ENCODE data around the gene EXOSC10.

EXOSC10 gene

GRCh38 chr1:11030865-11031264, 68.8 kb downstream of the EXOSC10 start:
- no peak overlapping the region for H3K4me3 ChIP-seq (ENCODE audit: low read depth, low read length)
- no peak for TF ChIP-seq CTCF (IDR thresholded peaks at IDR 0.05; ENCODE audit: low read depth, low read length)
- no peak for DNase-seq

DNA sequence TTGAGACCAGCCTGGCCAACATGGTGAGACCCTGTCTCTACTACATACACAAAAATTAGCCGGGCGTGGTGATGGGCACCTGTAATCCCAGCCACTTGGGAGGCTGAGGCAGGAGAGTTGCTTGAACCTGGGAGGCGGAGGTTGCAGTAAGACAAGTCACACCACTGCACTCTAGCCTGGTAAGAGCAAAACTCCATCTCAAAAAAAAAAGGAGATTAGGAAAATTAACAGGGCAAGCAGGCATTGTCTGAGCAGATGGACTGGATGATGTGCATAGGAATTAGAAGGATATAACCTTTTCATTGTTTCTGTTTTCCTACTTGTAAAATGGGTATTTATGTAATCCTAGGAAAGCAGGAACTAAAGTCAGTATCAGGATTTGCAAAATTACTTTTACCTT, 71.7 kb downstream of the EXOSC10 start:
- DNase-seq: no peak
- TF ChIP-seq CTCF (IDR thresholded peaks at IDR 0.05; ENCODE audit: low read depth, low read length): no peak
- H3K4me3 ChIP-seq (ENCODE audit: low read depth, low read length): no peak overlapping the region
- peaks cover 29% of the 10 kb centered on the region for H3K36me3 ChIP-seq
- no peaks in the 10 kb centered on the region for H3K9me3 ChIP-seq (ENCODE audit: severe bottlenecking)
- H3K27me3 ChIP-seq (ENCODE audit: insufficient read depth, low read depth, severe bottlenecking): no peaks in the 10 kb centered on the region
- no peak overlapping the region for H3K27ac ChIP-seq

More at GRCh38 chr1:11030865-11031264, 68.8 kb downstream of the EXOSC10 start:
- Histone ChIP-seq H3K27ac (no peak overlapping the region), H3K36me3 (peaks cover 5% of the 10 kb centered on the region), H3K27me3 (ENCODE audit: insufficient read depth, low read depth, severe bottlenecking) (no peaks in the 10 kb centered on the region), H3K9me3 (ENCODE audit: severe bottlenecking) (no peaks in the 10 kb centered on the region)

GRCh38 chr1:11027316-11027715, 72.4 kb downstream of the EXOSC10 start:
- Histone ChIP-seq H3K27ac (no peak overlapping the region), H3K27me3 (ENCODE audit: insufficient read depth, low read depth, severe bottlenecking) (no peaks in the 10 kb centered on the region), H3K9me3 (ENCODE audit: severe bottlenecking) (no peaks in the 10 kb centered on the region), H3K4me3 (ENCODE audit: low read depth, low read length) (no peak overlapping the region), H3K36me3 (peaks cover 35% of the 10 kb centered on the region)
- no peak for DNase-seq
- TF ChIP-seq CTCF (IDR thresholded peaks at IDR 0.05; ENCODE audit: low read depth, low read length): no peak

DNA sequence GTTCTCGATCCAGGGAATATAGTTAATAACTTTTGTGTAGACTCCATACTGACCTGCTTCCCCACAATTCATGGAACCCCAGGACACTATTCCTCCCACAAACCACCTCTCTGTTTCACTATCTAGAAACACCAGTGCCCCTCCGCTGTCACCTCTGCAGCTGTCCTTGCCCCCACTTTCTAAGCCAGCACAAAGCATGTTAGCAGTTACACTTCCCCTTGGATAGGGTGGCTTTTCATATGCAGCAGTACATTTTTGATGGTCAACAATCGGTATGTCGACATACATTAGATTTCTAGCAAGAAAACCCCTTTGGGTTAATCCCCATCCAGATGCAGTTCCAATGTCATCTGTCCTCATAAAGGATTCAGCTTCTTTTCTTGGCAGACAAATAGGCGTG, 72.8 kb downstream of the EXOSC10 start:
- H3K9me3 ChIP-seq (ENCODE audit: severe bottlenecking): no peaks in the 10 kb centered on the region
- no peak for DNase-seq
- TF ChIP-seq CTCF (IDR thresholded peaks at IDR 0.05; ENCODE audit: low read depth, low read length): no peak
- no peak overlapping the region for H3K27ac ChIP-seq
- H3K27me3 ChIP-seq (ENCODE audit: insufficient read depth, low read depth, severe bottlenecking): no peaks in the 10 kb centered on the region
- no peak overlapping the region for H3K4me3 ChIP-seq (ENCODE audit: low read depth, low read length)
- peaks cover 39% of the 10 kb centered on the region for H3K36me3 ChIP-seq

DNA sequence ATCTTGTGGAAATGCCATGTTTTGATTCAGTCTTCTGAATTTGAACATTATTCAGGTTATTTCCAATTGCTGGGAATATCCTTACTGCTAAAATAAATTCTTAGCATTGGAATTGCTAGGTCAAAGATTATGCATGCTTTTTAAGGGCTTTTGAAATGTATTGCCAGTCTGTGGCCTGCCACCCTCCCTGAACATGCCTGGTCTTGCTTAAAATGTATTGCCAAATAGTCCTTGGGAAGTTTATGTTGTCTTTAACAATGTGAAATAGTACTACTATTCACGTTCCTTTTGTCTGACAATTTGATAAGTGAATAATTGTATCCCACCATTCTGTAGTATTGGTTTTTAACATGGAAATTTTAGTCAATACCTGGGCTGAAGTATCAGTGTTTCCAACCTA, 73.6 kb downstream of the EXOSC10 start:
- Histone ChIP-seq H3K4me3 (ENCODE audit: low read depth, low read length) (no peak overlapping the region), H3K36me3 (peaks cover 47% of the 10 kb centered on the region), H3K27ac (no peak overlapping the region), H3K9me3 (ENCODE audit: severe bottlenecking) (no peaks in the 10 kb centered on the region), H3K27me3 (ENCODE audit: insufficient read depth, low read depth, severe bottlenecking) (no peaks in the 10 kb centered on the region)
- no peak for TF ChIP-seq CTCF (IDR thresholded peaks at IDR 0.05; ENCODE audit: low read depth, low read length)
- no peak for DNase-seq

GRCh38 chr1:11025618-11026017, 74.1 kb downstream of the EXOSC10 start:
- H3K9me3 ChIP-seq (ENCODE audit: severe bottlenecking): no peaks in the 10 kb centered on the region
- no peak for TF ChIP-seq CTCF (IDR thresholded peaks at IDR 0.05; ENCODE audit: low read depth, low read length)
- no peak overlapping the region for H3K27ac ChIP-seq
- no peak for DNase-seq
- no peaks in the 10 kb centered on the region for H3K27me3 ChIP-seq (ENCODE audit: insufficient read depth, low read depth, severe bottlenecking)
- no peak overlapping the region for H3K4me3 ChIP-seq (ENCODE audit: low read depth, low read length)
- H3K36me3 ChIP-seq: peaks cover 52% of the 10 kb centered on the region

Measured in WERI-Rb-1 (cell line).